Thymus (tissue), 2 donors: ENCODE results near the gene BCAN. TPM values are rescaled to one million over a fixed set of nuclear protein-coding genes. Genes with fewer than 3 reads are reported as not detected.

Source experiments
- polyA plus RNA-seq: library from polyadenylated mRNA; stranded (reverse); fragments of 200-250 nt; gene quantifications from one replicate; pipeline ENCODE4 v1.2.3, GENCODE V29; 2013
- total RNA-seq: library from RNA; stranded (reverse); fragments of 120-200 nt; gene quantifications from one replicate; pipeline ENCODE4 v1.2.4, GENCODE V29; 2013
- donor health status: healthy.

The BCAN gene
- total and polyA plus RNA-seq, 2 donors: 0.24 to 0.43 TPM

Other genes with a start within 250 kb of the BCAN start
- gene MEF2D, start 141.3 kb upstream of the BCAN start, total RNA-seq: 8.3 TPM
- 26.3 TPM for gene MEF2D, start 141.3 kb upstream of the BCAN start, polyA plus RNA-seq
- 2.5 TPM for gene IQGAP3, start 69.6 kb upstream of the BCAN start, total RNA-seq
- 1.0 TPM for gene IQGAP3, start 69.6 kb upstream of the BCAN start, polyA plus RNA-seq
- gene TTC24, start 62.4 kb upstream of the BCAN start, total RNA-seq: 12.9 TPM
- 13.4 TPM for gene TTC24, start 62.4 kb upstream of the BCAN start, polyA plus RNA-seq
- 64.4 TPM for gene NAXE, start 50.3 kb upstream of the BCAN start, total RNA-seq
- 40.2 TPM for gene NAXE, start 50.3 kb upstream of the BCAN start, polyA plus RNA-seq
- 11.6 TPM for gene GPATCH4, start 40.6 kb upstream of the BCAN start, total RNA-seq
- 12.0 TPM for gene GPATCH4, start 40.6 kb upstream of the BCAN start, polyA plus RNA-seq
- gene HAPLN2, start 22.7 kb upstream of the BCAN start, total RNA-seq: 0.09 TPM
- 0.50 TPM for gene HAPLN2, start 22.7 kb upstream of the BCAN start, polyA plus RNA-seq
- 3.7 TPM for gene NES, start 35.3 kb downstream of the BCAN start, total RNA-seq
- gene NES, start 35.3 kb downstream of the BCAN start, polyA plus RNA-seq: 3.3 TPM
- gene CRABP2, start 63.5 kb downstream of the BCAN start, total RNA-seq: 20.7 TPM
- gene CRABP2, start 63.5 kb downstream of the BCAN start, polyA plus RNA-seq: 75.0 TPM
- gene METTL25B, start 86.4 kb downstream of the BCAN start, total RNA-seq: 10.7 TPM
- gene METTL25B, start 86.4 kb downstream of the BCAN start, polyA plus RNA-seq: 39.4 TPM
- 14.1 TPM for gene ISG20L2, start 86.6 kb downstream of the BCAN start, total RNA-seq
- 12.0 TPM for gene ISG20L2, start 86.6 kb downstream of the BCAN start, polyA plus RNA-seq
- 53.8 TPM for gene MRPL24, start 99.0 kb downstream of the BCAN start, total RNA-seq
- 59.0 TPM for gene MRPL24, start 99.0 kb downstream of the BCAN start, polyA plus RNA-seq
- 226 TPM for gene HDGF, start 109.6 kb downstream of the BCAN start, total RNA-seq
- gene HDGF, start 109.6 kb downstream of the BCAN start, polyA plus RNA-seq: 116 TPM
- 29.1 TPM for gene PRCC, start 125.4 kb downstream of the BCAN start, total RNA-seq
- 72.9 TPM for gene PRCC, start 125.4 kb downstream of the BCAN start, polyA plus RNA-seq
- gene SH2D2A, start 174.7 kb downstream of the BCAN start, total RNA-seq: 17.9 TPM
- 44.8 TPM for gene SH2D2A, start 174.7 kb downstream of the BCAN start, polyA plus RNA-seq
- 0.33 TPM for gene INSRR, start 217.0 kb downstream of the BCAN start, total RNA-seq
- gene INSRR, start 217.0 kb downstream of the BCAN start, polyA plus RNA-seq: 0.43 TPM
- gene NTRK1, start 218.7 kb downstream of the BCAN start, total RNA-seq: 1.6 TPM
- gene NTRK1, start 218.7 kb downstream of the BCAN start, polyA plus RNA-seq: 3.1 TPM